ENCODE data around the gene PSAP. TPM values are rescaled to one million over a fixed set of nuclear protein-coding genes. Genes with fewer than 3 reads are reported as not detected.
A peak's percentile ranks its signal among the peaks of the same experiment; 100 is the strongest.

The PSAP gene
- total RNA-seq, 1 experiment from 2014 or later = 683 TPM

DNA sequence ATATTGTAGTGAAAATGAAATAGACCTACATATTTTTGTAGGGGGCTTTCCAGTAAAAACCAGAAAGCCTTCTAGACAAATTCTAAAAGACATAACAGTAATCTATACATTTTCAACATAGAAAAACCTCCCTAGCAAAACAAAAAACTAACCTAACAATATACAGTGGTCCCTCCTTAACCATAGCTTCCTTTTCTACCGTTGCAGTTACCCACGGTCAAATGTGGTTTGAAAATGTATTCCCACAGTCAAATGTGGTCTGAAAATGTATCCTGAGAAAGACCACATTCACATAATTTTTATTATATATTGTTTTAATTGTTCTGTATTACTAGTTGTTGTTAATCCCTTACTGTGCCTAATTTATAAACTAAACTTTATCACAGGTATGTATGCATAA, 6.4 kb downstream of the PSAP start:
- POLR2A ChIA-PET (ENCODE audit: unreplicated experiment) = no interaction called here
- peaks cover 83% of the 10 kb centered on the region for H4K20me1 ChIP-seq (ENCODE audit: insufficient read depth)
- no peak for TF ChIP-seq EZH2 (IDR thresholded peaks at IDR 0.05; ENCODE audit: low read depth)
- TF ChIP-seq, protein P1, sequence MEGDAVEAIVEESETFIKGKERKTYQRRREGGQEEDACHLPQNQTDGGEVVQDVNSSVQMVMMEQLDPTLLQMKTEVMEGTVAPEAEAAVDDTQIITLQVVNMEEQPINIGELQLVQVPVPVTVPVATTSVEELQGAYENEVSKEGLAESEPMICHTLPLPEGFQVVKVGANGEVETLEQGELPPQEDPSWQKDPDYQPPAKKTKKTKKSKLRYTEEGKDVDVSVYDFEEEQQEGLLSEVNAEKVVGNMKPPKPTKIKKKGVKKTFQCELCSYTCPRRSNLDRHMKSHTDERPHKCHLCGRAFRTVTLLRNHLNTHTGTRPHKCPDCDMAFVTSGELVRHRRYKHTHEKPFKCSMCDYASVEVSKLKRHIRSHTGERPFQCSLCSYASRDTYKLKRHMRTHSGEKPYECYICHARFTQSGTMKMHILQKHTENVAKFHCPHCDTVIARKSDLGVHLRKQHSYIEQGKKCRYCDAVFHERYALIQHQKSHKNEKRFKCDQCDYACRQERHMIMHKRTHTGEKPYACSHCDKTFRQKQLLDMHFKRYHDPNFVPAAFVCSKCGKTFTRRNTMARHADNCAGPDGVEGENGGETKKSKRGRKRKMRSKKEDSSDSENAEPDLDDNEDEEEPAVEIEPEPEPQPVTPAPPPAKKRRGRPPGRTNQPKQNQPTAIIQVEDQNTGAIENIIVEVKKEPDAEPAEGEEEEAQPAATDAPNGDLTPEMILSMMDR (conservative IDR thresholded peaks at IDR 0.05) = no peak

DNA sequence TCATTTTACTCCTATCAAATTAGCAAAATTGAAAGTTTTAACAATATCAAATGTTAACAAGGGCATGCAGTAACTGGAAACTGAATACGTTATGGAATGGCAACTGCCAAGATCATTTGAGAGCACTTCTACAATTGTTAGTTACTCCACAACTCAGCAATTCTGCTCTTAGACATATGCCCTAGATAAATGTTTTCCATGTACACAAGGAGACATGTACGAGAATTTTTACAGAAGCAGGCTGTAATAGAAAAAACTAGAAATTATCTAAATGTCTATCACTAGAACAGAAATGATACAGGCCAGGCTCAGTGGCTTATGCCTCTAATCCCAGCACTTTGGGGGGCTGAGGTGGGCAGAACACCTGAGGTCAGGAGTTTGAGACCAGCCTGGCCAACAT, 7.0 kb downstream of the PSAP start:
- intact Hi-C loops (cut with micrococcal nuclease; ENCODE audit: unreplicated experiment) = no loop called here
- Histone ChIP-seq H3K4me2 (no peak overlapping the region), H2AFZ (no peak overlapping the region), H3K9me2 (ENCODE audit: insufficient read depth) (no peaks in the 10 kb centered on the region), H3K4me3 (no peak overlapping the region), H3F3A (ENCODE audit: insufficient read depth, low read depth) (peaks cover 20% of the 10 kb centered on the region; the same call in 1 of the 2 replicates), H3K4me1 (replicated peaks; ENCODE audit: insufficient read depth) (peaks cover 80% of the 10 kb centered on the region), H3K27me3 (ENCODE audit: insufficient read depth, low read depth) (no peaks in the 10 kb centered on the region), H3K9me3 (ENCODE audit: insufficient read depth, low read depth) (no peaks in the 10 kb centered on the region), H3K27ac (0 out of 2 replicates have a peak overlapping the region, but pooled peaks have one; percentile 1), H4K20me1 (ENCODE audit: insufficient read depth) (peaks cover 83% of the 10 kb centered on the region), H3K36me3 (ENCODE audit: low read depth) (peaks cover 4% of the 10 kb centered on the region; the same call in 1 of the 2 replicates), H3K79me2 (ENCODE audit: low read depth) (peaks cover 99% of the 10 kb centered on the region)
- no peak for DNase-seq
- TF ChIP-seq EZH2 (IDR thresholded peaks at IDR 0.05; ENCODE audit: low read depth) = no peak
- TF ChIP-seq, protein P1 (conservative IDR thresholded peaks at IDR 0.05) = no peak
- CTCF ChIA-PET = no interaction called here
- POLR2A ChIA-PET (ENCODE audit: unreplicated experiment) = no interaction called here
- BruUV-seq (replicated peaks) = no TSS peak

More for the DNA sequence above, 6.4 kb downstream of the PSAP start:
- Histone ChIP-seq H3K79me2 (ENCODE audit: low read depth) (peaks cover 99% of the 10 kb centered on the region), H3F3A (ENCODE audit: insufficient read depth, low read depth) (peaks cover 20% of the 10 kb centered on the region; the same call in 1 of the 2 replicates), H2AFZ (no peak overlapping the region), H3K4me1 (replicated peaks; ENCODE audit: insufficient read depth) (peaks cover 80% of the 10 kb centered on the region), H3K36me3 (ENCODE audit: low read depth) (peaks cover 4% of the 10 kb centered on the region; the same call in 1 of the 2 replicates), H3K9me3 (ENCODE audit: insufficient read depth, low read depth) (no peaks in the 10 kb centered on the region), H3K9me2 (ENCODE audit: insufficient read depth) (no peaks in the 10 kb centered on the region), H3K27me3 (ENCODE audit: insufficient read depth, low read depth) (no peaks in the 10 kb centered on the region), H3K27ac (no peak overlapping the region), H3K4me2 (no peak overlapping the region), H3K4me3 (no peak overlapping the region)
- no TSS peak for BruUV-seq (replicated peaks)
- intact Hi-C loops (cut with micrococcal nuclease; ENCODE audit: unreplicated experiment) = no loop called here
- CTCF ChIA-PET = no interaction called here
- DNase-seq = no peak

DNA sequence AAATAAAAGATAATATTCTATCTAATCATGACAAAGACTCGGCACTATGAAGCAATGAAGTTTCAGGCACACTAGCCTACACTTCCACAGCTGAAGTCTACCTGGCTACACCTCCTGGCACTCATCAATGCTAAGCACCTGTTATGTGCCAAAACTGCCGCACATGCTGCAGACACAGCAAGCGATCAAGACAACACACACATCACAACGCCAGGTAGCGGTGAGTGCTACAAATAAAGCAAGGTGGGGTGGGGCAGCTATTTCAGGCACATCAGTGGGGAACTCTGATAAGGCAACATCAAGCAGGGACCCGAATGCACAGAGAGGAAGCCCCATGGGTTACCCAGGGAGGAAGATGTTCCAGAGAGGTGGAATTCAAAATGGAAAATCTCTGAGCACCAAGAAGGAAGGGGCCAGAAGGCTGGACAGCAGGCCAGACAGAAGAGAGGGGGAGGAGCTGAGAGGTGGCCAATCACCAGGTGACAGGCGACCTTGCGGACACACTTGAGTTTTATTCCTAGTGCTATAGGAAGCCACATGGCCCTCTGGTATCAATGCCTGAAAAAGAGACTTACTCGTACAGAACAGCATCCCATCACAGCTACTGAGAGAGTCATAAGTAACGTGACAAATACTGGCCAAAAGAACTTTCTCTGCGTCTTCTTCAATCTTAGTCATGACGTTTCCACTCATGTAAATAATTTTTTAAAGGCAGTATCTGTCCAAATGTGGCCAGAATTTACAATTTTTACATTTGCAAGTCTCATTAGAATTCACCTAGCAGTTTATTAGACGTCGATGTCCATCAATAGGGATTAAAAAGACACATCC, 8.0 kb downstream of the PSAP start:
- ChIA-PET POLR2A (ENCODE audit: unreplicated experiment) (interaction anchor here (0.7 kb wide), 1 partner anchor 823 kb away, joined by 4 read pairs; no protein-coding TSS in a partner anchor), CTCF (no interaction called here)
- intact Hi-C loops (cut with micrococcal nuclease; ENCODE audit: unreplicated experiment) = no loop called here
- BruUV-seq (replicated peaks) = no TSS peak
- no peak overlapping the region for H3K27ac ChIP-seq
- H3F3A ChIP-seq (ENCODE audit: insufficient read depth, low read depth) = peaks cover 30% of the 10 kb centered on the region; the same call in 1 of the 2 replicates
- no peak for TF ChIP-seq EZH2 (IDR thresholded peaks at IDR 0.05; ENCODE audit: low read depth)
- TF ChIP-seq, protein P1 (conservative IDR thresholded peaks at IDR 0.05) = no peak
- H4K20me1 ChIP-seq (ENCODE audit: insufficient read depth) = peaks cover 83% of the 10 kb centered on the region
- H3K27me3 ChIP-seq (ENCODE audit: insufficient read depth, low read depth) = no peaks in the 10 kb centered on the region
- peaks cover 99% of the 10 kb centered on the region for H3K79me2 ChIP-seq (ENCODE audit: low read depth)
- H3K36me3 ChIP-seq (ENCODE audit: low read depth) = peaks cover 4% of the 10 kb centered on the region; the same call in 1 of the 2 replicates
- H2AFZ ChIP-seq = no peak overlapping the region
- peaks cover 80% of the 10 kb centered on the region for H3K4me1 ChIP-seq (replicated peaks; ENCODE audit: insufficient read depth)
- H3K4me3 ChIP-seq = no peak overlapping the region
- no peak overlapping the region for H3K4me2 ChIP-seq
- H3K9me2 ChIP-seq (ENCODE audit: insufficient read depth) = no peaks in the 10 kb centered on the region
- no peak for DNase-seq
- no peaks in the 10 kb centered on the region for H3K9me3 ChIP-seq (ENCODE audit: insufficient read depth, low read depth)
